Measurements from ENCODE around the gene IGSF10.

- TF ChIP-seq, protein P1, sequence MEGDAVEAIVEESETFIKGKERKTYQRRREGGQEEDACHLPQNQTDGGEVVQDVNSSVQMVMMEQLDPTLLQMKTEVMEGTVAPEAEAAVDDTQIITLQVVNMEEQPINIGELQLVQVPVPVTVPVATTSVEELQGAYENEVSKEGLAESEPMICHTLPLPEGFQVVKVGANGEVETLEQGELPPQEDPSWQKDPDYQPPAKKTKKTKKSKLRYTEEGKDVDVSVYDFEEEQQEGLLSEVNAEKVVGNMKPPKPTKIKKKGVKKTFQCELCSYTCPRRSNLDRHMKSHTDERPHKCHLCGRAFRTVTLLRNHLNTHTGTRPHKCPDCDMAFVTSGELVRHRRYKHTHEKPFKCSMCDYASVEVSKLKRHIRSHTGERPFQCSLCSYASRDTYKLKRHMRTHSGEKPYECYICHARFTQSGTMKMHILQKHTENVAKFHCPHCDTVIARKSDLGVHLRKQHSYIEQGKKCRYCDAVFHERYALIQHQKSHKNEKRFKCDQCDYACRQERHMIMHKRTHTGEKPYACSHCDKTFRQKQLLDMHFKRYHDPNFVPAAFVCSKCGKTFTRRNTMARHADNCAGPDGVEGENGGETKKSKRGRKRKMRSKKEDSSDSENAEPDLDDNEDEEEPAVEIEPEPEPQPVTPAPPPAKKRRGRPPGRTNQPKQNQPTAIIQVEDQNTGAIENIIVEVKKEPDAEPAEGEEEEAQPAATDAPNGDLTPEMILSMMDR (conservative IDR thresholded peaks at IDR 0.05 in 1 of 2, IDR thresholded peaks at IDR 0.05 in 1 of 2; ENCODE audit: extremely low read depth in 1 of 2, insufficient read depth in 1 of 2, low read depth in 1 of 2, low read length in 2 of 2): no peak
- no peak for TF ChIP-seq EZH2 (IDR thresholded peaks at IDR 0.05; ENCODE audit: borderline replicate concordance, low read length)
Measured at GRCh38 chr3:151428386-151428785, 32.5 kb downstream of the IGSF10 start.
